Activated T-helper 2 cell treated with anti-CD3 and anti-CD28 coated beads, Interferon-gamma antibody, Interleukin-2, Interleukin-4, amounts not matched to agents 10 μg/mL and 5 μg/mL and 100 μg/mL, durations not matched to agents 14 hours and 24 hours and 36 hours (primary cell): ENCODE data around the gene GSE1. TPM values are rescaled to one million over a fixed set of nuclear protein-coding genes. Genes with fewer than 3 reads are reported as not detected.

ENCODE experiments used
- DNase-seq: peaks from one replicate; pipeline ENCODE4 v3.0.0; 2021; ENCODE audit warnings: low spot score
- H3K27ac Mint-ChIP-seq: one replicate; pipeline ENCODE4 v1.8.0; 2021; ENCODE audit warnings: mixed read lengths
- H3K27me3 Mint-ChIP-seq: one replicate; pipeline ENCODE4 v1.8.0; 2021; ENCODE audit warnings: low read depth, mixed read lengths
- H3K36me3 Mint-ChIP-seq: one replicate; pipeline ENCODE4 v1.8.0; 2021; ENCODE audit warnings: low read depth, mixed read lengths
- H3K4me1 Mint-ChIP-seq: one replicate; pipeline ENCODE4 v1.8.0; 2021; ENCODE audit warnings: low read depth, mixed read lengths
- H3K4me3 Mint-ChIP-seq: one replicate; pipeline ENCODE4 v1.8.0; 2021; ENCODE audit warnings: low read depth, mild to moderate bottlenecking, moderate library complexity, mixed read lengths
- H3K9me3 Mint-ChIP-seq: one replicate; pipeline ENCODE4 v1.8.0; 2021; ENCODE audit warnings: mixed read lengths
- intact Hi-C: fragments of 100-400 bp; cut with micrococcal nuclease; formaldehyde crosslinking; loops from one replicate; pipeline ENCODE4 v1.15.1; 2023
- total RNA-seq: library from RNA; stranded (reverse); gene quantifications from 2 replicates; pipeline ENCODE4 v1.2.3, GENCODE V29; 2022

Gene GSE1
- total RNA-seq, 1 donor from 2014 or later: 37.2 TPM

GRCh38 chr16:85625485-85626117, 12.5 kb downstream of the GSE1 start:
- peaks cover 5% of the 10 kb centered on the region for H3K4me1 Mint-ChIP-seq

GRCh38 chr16:85626191-85626981, 13.3 kb downstream of the GSE1 start:
- Mint-ChIP-seq H3K4me1 (peaks cover 5% of the 10 kb centered on the region), H3K4me3 (no peak overlapping the region), H3K9me3 (peaks cover 18% of the 10 kb centered on the region), H3K27ac (no peak overlapping the region), H3K27me3 (no peaks in the 10 kb centered on the region), H3K36me3 (peaks cover 26% of the 10 kb centered on the region)
- no peak for DNase-seq
- intact Hi-C loops: no loop called here

More at GRCh38 chr16:85625485-85626117, 12.5 kb downstream of the GSE1 start:
- H3K9me3 Mint-ChIP-seq: peaks cover 18% of the 10 kb centered on the region
- no peak overlapping the region for H3K4me3 Mint-ChIP-seq
- no peaks in the 10 kb centered on the region for H3K27me3 Mint-ChIP-seq
- H3K27ac Mint-ChIP-seq: no peak overlapping the region
- peaks cover 31% of the 10 kb centered on the region for H3K36me3 Mint-ChIP-seq
- no peak for DNase-seq
- intact Hi-C loops: no loop called here

- no peak overlapping the region for H3K27ac Mint-ChIP-seq
- H3K4me1 Mint-ChIP-seq: peaks cover 5% of the 10 kb centered on the region
- no peaks in the 10 kb centered on the region for H3K27me3 Mint-ChIP-seq
- DNase-seq: no peak
- H3K36me3 Mint-ChIP-seq: peaks cover 26% of the 10 kb centered on the region
- intact Hi-C loops: no loop called here
- peaks cover 18% of the 10 kb centered on the region for H3K9me3 Mint-ChIP-seq
- no peak overlapping the region for H3K4me3 Mint-ChIP-seq
These were observed 14.0 kb downstream of the GSE1 start for GRCh38 chr16:85627089-85627488.

- H3K4me3 Mint-ChIP-seq: no peak overlapping the region
- H3K36me3 Mint-ChIP-seq: peaks cover 26% of the 10 kb centered on the region
- H3K27me3 Mint-ChIP-seq: no peaks in the 10 kb centered on the region
- intact Hi-C loops: no loop called here
- no peak overlapping the region for H3K27ac Mint-ChIP-seq
- H3K4me1 Mint-ChIP-seq: peaks cover 5% of the 10 kb centered on the region
- peaks cover 18% of the 10 kb centered on the region for H3K9me3 Mint-ChIP-seq
- no peak for DNase-seq
These were observed 14.6 kb downstream of the GSE1 start for GRCh38 chr16:85627526-85628264.

- Mint-ChIP-seq H3K4me3 (no peak overlapping the region), H3K9me3 (peaks cover 18% of the 10 kb centered on the region), H3K4me1 (peaks cover 5% of the 10 kb centered on the region), H3K36me3 (peaks cover 26% of the 10 kb centered on the region), H3K27ac (no peak overlapping the region), H3K27me3 (no peaks in the 10 kb centered on the region)
- intact Hi-C loops: no loop called here
- DNase-seq: no peak
These were observed 15.1 kb downstream of the GSE1 start for GRCh38 chr16:85628265-85628556.

GRCh38 chr16:85628645-85629044, 15.5 kb downstream of the GSE1 start:
- no peak overlapping the region for H3K4me3 Mint-ChIP-seq
- intact Hi-C loops: no loop called here
- no peak for DNase-seq
- H3K27me3 Mint-ChIP-seq: no peaks in the 10 kb centered on the region
- H3K4me1 Mint-ChIP-seq: peaks cover 5% of the 10 kb centered on the region
- H3K9me3 Mint-ChIP-seq: peaks cover 18% of the 10 kb centered on the region
- peaks cover 26% of the 10 kb centered on the region for H3K36me3 Mint-ChIP-seq
- H3K27ac Mint-ChIP-seq: no peak overlapping the region

GRCh38 chr16:85629326-85629725, 16.2 kb downstream of the GSE1 start:
- peaks cover 5% of the 10 kb centered on the region for H3K4me1 Mint-ChIP-seq
- no peaks in the 10 kb centered on the region for H3K27me3 Mint-ChIP-seq
- intact Hi-C loops: no loop called here
- H3K9me3 Mint-ChIP-seq: peaks cover 18% of the 10 kb centered on the region
- no peak overlapping the region for H3K4me3 Mint-ChIP-seq
- DNase-seq: no peak
- no peak overlapping the region for H3K27ac Mint-ChIP-seq
- peaks cover 26% of the 10 kb centered on the region for H3K36me3 Mint-ChIP-seq

- Mint-ChIP-seq H3K36me3 (peaks cover 26% of the 10 kb centered on the region), H3K9me3 (peaks cover 18% of the 10 kb centered on the region), H3K27me3 (no peaks in the 10 kb centered on the region), H3K27ac (no peak overlapping the region), H3K4me1 (peaks cover 5% of the 10 kb centered on the region), H3K4me3 (no peak overlapping the region)
- DNase-seq: no peak
- intact Hi-C loops: no loop called here
These were observed 16.7 kb downstream of the GSE1 start for GRCh38 chr16:85629853-85630252.

GRCh38 chr16:85631230-85631629, 18.1 kb downstream of the GSE1 start:
- intact Hi-C loops: no loop called here
- H3K9me3 Mint-ChIP-seq: peaks cover 18% of the 10 kb centered on the region
- no peaks in the 10 kb centered on the region for H3K27me3 Mint-ChIP-seq
- peaks cover 26% of the 10 kb centered on the region for H3K36me3 Mint-ChIP-seq
- DNase-seq: no peak
- H3K4me3 Mint-ChIP-seq: no peak overlapping the region
- H3K4me1 Mint-ChIP-seq: peaks cover 5% of the 10 kb centered on the region
- no peak overlapping the region for H3K27ac Mint-ChIP-seq

GRCh38 chr16:85631802-85632393, 18.8 kb downstream of the GSE1 start:
- Mint-ChIP-seq H3K4me3 (no peak overlapping the region), H3K27ac (no peak overlapping the region), H3K9me3 (peaks cover 18% of the 10 kb centered on the region), H3K4me1 (no peaks in the 10 kb centered on the region), H3K36me3 (peaks cover 26% of the 10 kb centered on the region), H3K27me3 (no peaks in the 10 kb centered on the region)
- no peak for DNase-seq
- intact Hi-C loops: no loop called here

GRCh38 chr16:85632709-85633437, 19.8 kb downstream of the GSE1 start:
- Mint-ChIP-seq H3K27me3 (no peaks in the 10 kb centered on the region), H3K27ac (no peak overlapping the region), H3K4me1 (no peaks in the 10 kb centered on the region), H3K36me3 (peaks cover 20% of the 10 kb centered on the region), H3K9me3 (peaks cover 18% of the 10 kb centered on the region), H3K4me3 (no peak overlapping the region)
- DNase-seq: no peak
- intact Hi-C loops: no loop called here

- Mint-ChIP-seq H3K27me3 (no peaks in the 10 kb centered on the region), H3K9me3 (peaks cover 17% of the 10 kb centered on the region), H3K27ac (no peak overlapping the region), H3K36me3 (peaks cover 19% of the 10 kb centered on the region), H3K4me1 (no peaks in the 10 kb centered on the region), H3K4me3 (no peak overlapping the region)
- intact Hi-C loops: no loop called here
- no peak for DNase-seq
These were observed 20.3 kb downstream of the GSE1 start for GRCh38 chr16:85633438-85633743.
